ENCODE data around the gene C17orf78.

The C17orf78 gene

GRCh38 chr17:37358098-37358829 lies 17.5 kb upstream of the C17orf78 start:
- Histone ChIP-seq H3K27ac (ENCODE audit: low read length) (peak overlapping the region; percentile 61), H3K9me3 (ENCODE audit: insufficient read depth, low read length) (no peaks in the 10 kb centered on the region), H3K4me1 (ENCODE audit: low read length) (peaks cover 14% of the 10 kb centered on the region), H3K27me3 (ENCODE audit: low read depth, low read length) (no peaks in the 10 kb centered on the region), H4K20me1 (ENCODE audit: insufficient read depth, low read length) (peaks cover 8% of the 10 kb centered on the region), H3K9ac (ENCODE audit: low read length) (peak overlapping the region; percentile 92), H2AFZ (ENCODE audit: low read depth, low read length) (peak overlapping the region; percentile 43; the same call in 1 of the 2 replicates), H3K79me2 (ENCODE audit: low read length) (peaks cover 56% of the 10 kb centered on the region), H3K4me3 (ENCODE audit: low read length) (peak overlapping the region; percentile 93), H3K4me2 (ENCODE audit: low read length) (peak overlapping the region; percentile 83), H3K36me3 (replicated peaks; ENCODE audit: low read depth, low read length) (peaks cover 5% of the 10 kb centered on the region)
- TF ChIP-seq CTCF (IDR thresholded peaks at IDR 0.05; ENCODE audit: low read depth, low read length), result no peak
- no peak for TF ChIP-seq EZH2phosphoT487 (IDR thresholded peaks at IDR 0.05; ENCODE audit: low read depth)

- H3K79me2 ChIP-seq (ENCODE audit: low read length), result peaks cover 48% of the 10 kb centered on the region
- peaks cover 14% of the 10 kb centered on the region for H3K4me1 ChIP-seq (ENCODE audit: low read length)
- no peaks in the 10 kb centered on the region for H3K27me3 ChIP-seq (ENCODE audit: low read depth, low read length)
- H3K9me3 ChIP-seq (ENCODE audit: insufficient read depth, low read length), result no peaks in the 10 kb centered on the region
- peaks cover 7% of the 10 kb centered on the region for H4K20me1 ChIP-seq (ENCODE audit: insufficient read depth, low read length)
- H2AFZ ChIP-seq (ENCODE audit: low read depth, low read length), result peak overlapping the region; percentile 43; the same call in 1 of the 2 replicates
- H3K9ac ChIP-seq (ENCODE audit: low read length), result peak overlapping the region; percentile 92
- peak overlapping the region; percentile 93 for H3K4me3 ChIP-seq (ENCODE audit: low read length)
- peak overlapping the region; percentile 83 for H3K4me2 ChIP-seq (ENCODE audit: low read length)
- TF ChIP-seq CTCF (IDR thresholded peaks at IDR 0.05; ENCODE audit: low read depth, low read length), result no peak
- no peak for TF ChIP-seq EZH2phosphoT487 (IDR thresholded peaks at IDR 0.05; ENCODE audit: low read depth)
- peak overlapping the region; percentile 61 for H3K27ac ChIP-seq (ENCODE audit: low read length)
- H3K36me3 ChIP-seq (replicated peaks; ENCODE audit: low read depth, low read length), result peaks cover 5% of the 10 kb centered on the region
Measured at GRCh38 chr17:37358830-37359681, 16.7 kb upstream of the C17orf78 start.

GRCh38 chr17:37359682-37360188 lies 16.1 kb upstream of the C17orf78 start:
- Histone ChIP-seq H3K9me3 (ENCODE audit: insufficient read depth, low read length) (no peaks in the 10 kb centered on the region), H3K9ac (ENCODE audit: low read length) (peak overlapping the region; percentile 77), H3K4me3 (ENCODE audit: low read length) (peak overlapping the region; percentile 72), H3K27me3 (ENCODE audit: low read depth, low read length) (no peaks in the 10 kb centered on the region), H4K20me1 (ENCODE audit: insufficient read depth, low read length) (peaks cover 4% of the 10 kb centered on the region; the same call in 1 of the 2 replicates), H3K36me3 (replicated peaks; ENCODE audit: low read depth, low read length) (peaks cover 3% of the 10 kb centered on the region), H3K4me2 (ENCODE audit: low read length) (peak overlapping the region; percentile 80), H2AFZ (ENCODE audit: low read depth, low read length) (peak overlapping the region; percentile 28; the same call in 1 of the 2 replicates), H3K4me1 (ENCODE audit: low read length) (peaks cover 14% of the 10 kb centered on the region), H3K79me2 (ENCODE audit: low read length) (peaks cover 42% of the 10 kb centered on the region), H3K27ac (ENCODE audit: low read length) (peak overlapping the region; percentile 61)
- TF ChIP-seq EZH2phosphoT487 (IDR thresholded peaks at IDR 0.05; ENCODE audit: low read depth) (no peak), CTCF (IDR thresholded peaks at IDR 0.05; ENCODE audit: low read depth, low read length) (no peak)

GRCh38 chr17:37360632-37361031 lies 15.2 kb upstream of the C17orf78 start:
- no peak overlapping the region for H2AFZ ChIP-seq (ENCODE audit: low read depth, low read length)
- peaks cover 4% of the 10 kb centered on the region; the same call in 1 of the 2 replicates for H4K20me1 ChIP-seq (ENCODE audit: insufficient read depth, low read length)
- no peak overlapping the region for H3K9ac ChIP-seq (ENCODE audit: low read length)
- no peak overlapping the region for H3K27ac ChIP-seq (ENCODE audit: low read length)
- H3K4me3 ChIP-seq (ENCODE audit: low read length), result no peak overlapping the region
- H3K9me3 ChIP-seq (ENCODE audit: insufficient read depth, low read length), result no peaks in the 10 kb centered on the region
- H3K27me3 ChIP-seq (ENCODE audit: low read depth, low read length), result no peaks in the 10 kb centered on the region
- no peak overlapping the region for H3K4me2 ChIP-seq (ENCODE audit: low read length)
- TF ChIP-seq EZH2phosphoT487 (IDR thresholded peaks at IDR 0.05; ENCODE audit: low read depth) (no peak), CTCF (IDR thresholded peaks at IDR 0.05; ENCODE audit: low read depth, low read length) (no peak)
- H3K36me3 ChIP-seq (replicated peaks; ENCODE audit: low read depth, low read length), result peaks cover 3% of the 10 kb centered on the region
- peaks cover 14% of the 10 kb centered on the region for H3K4me1 ChIP-seq (ENCODE audit: low read length)
- peaks cover 33% of the 10 kb centered on the region for H3K79me2 ChIP-seq (ENCODE audit: low read length)

Data from OCI-LY3 (cell line).